Measurements from ENCODE around the gene TAF6L. TPM values are rescaled to one million over a fixed set of nuclear protein-coding genes. Genes with fewer than 3 reads are reported as not detected.
A peak's percentile ranks its signal among the peaks of the same experiment; 100 is the strongest.

TAF6L gene
- total and polyA plus RNA-seq, 2 donors (not counting 3 experiments of a cell fraction or from before 2014, with no cell fraction given): 28.9 to 33.3 TPM

GRCh38 chr11:62787005-62787759, 16.0 kb downstream of the TAF6L start, which contains the start of gene TMEM179B:
TMEM179B (plus strand) TSS chr11:62787402; CDS start chr11:62787432, 30 bp downstream.
- TSS peak; percentile 46 for BruUV-seq (replicated peaks)
- Histone ChIP-seq H3K4me3 (replicated peaks in 1 of 3; ENCODE audit: insufficient read depth in 1 of 3, low read depth in 1 of 3, low read length in 3 of 3) (peak within 1 kb of the TSS; percentile 1 to 95 (median 43)), H3K27me3 (ENCODE audit: control insufficient read depth in 2 of 2, insufficient read depth in 2 of 2, low read length in 2 of 2) (no peaks in the 10 kb centered on the region), H3K4me1 (ENCODE audit: control insufficient read depth, extremely low read depth, insufficient read depth, low read length) (peaks cover 14% of the 10 kb centered on the region), H3K4me2 (ENCODE audit: insufficient read depth, low read length) (peak within 1 kb of the TSS; percentile 68), H3K9ac (replicated peaks; ENCODE audit: extremely low read depth, insufficient read depth, low read length) (peak within 1 kb of the TSS; percentile 75), H3K36me3 (ENCODE audit: control insufficient read depth in 2 of 2, extremely low read depth in 1 of 2, insufficient read depth in 2 of 2, low read length in 2 of 2) (peaks cover 0 to 13% of the 10 kb centered on the region in 2 experiments), H3K9me3 (replicated peaks; ENCODE audit: control insufficient read depth, insufficient read depth, low read length) (no peaks in the 10 kb centered on the region), H3K9me1 (replicated peaks; ENCODE audit: control insufficient read depth, extremely low read depth, insufficient read depth, low read length) (no peaks in the 10 kb centered on the region), H2AFZ (ENCODE audit: low read depth, low read length) (peak within 1 kb of the TSS; percentile 61), H4K20me1 (replicated peaks; ENCODE audit: control insufficient read depth, extremely low read depth, insufficient read depth, low read length) (no peaks in the 10 kb centered on the region), H3K79me2 (ENCODE audit: control insufficient read depth, insufficient read depth, low read length) (peaks cover 27% of the 10 kb centered on the region), H3K27ac (ENCODE audit: insufficient read depth, low read depth, low read length) (peak within 1 kb of the TSS; percentile 32)
- intact Hi-C loops (cut with micrococcal nuclease) (loop anchor here (1.0 to 2.0 kb wide), 5 partner anchors 18 to 94 kb away; partner anchors contain the start of genes NXF1, POLR2G, STX5 and TEX54), dilution Hi-C loops (cut with MboI; ENCODE audit: extremely low pct_ligation_motif_present, low sequenced_read_pairs) (no loop called here)
- ChIA-PET POLR2A (interaction anchor here (0.9 to 2.8 kb wide), 7 partner anchors 12 to 94 kb away, joined by 3 to 33 read pairs (median 5); partner anchors contain the start of genes SLC3A2, STX5 and ZBTB3), CTCF (interaction anchor here (0.6 to 3.1 kb wide), 51 partner anchors 9 to 392 kb away, joined by 3 to 105 read pairs (median 6); partner anchors contain the start of genes C11orf98, CSKMT, HNRNPUL2 and POLR2G)
- DNase-seq (ENCODE audit: low read depth, low spot score) (peak; percentile 97), FAIRE-seq (peak; percentile 95)
- TF ChIP-seq MAX (IDR thresholded peaks at IDR 0.05; ENCODE audit: insufficient read depth, insufficient read length) (no peak), CTCF (IDR thresholded peaks at IDR 0.05; ENCODE audit: extremely low read depth in 1 of 2, insufficient read depth in 1 of 2, low read depth in 1 of 2, low read length in 2 of 2) (peak; percentile 62 to 83), POLR2A (IDR thresholded peaks at IDR 0.05; ENCODE audit: low read depth, low read length) (peak; percentile 97), POLR2AphosphoS5 (IDR thresholded peaks at IDR 0.05; ENCODE audit: insufficient read depth, low read depth, low read length) (peak; percentile 98), FOS (IDR thresholded peaks at IDR 0.05; ENCODE audit: borderline replicate concordance, insufficient read depth, low read length) (peak; percentile 60)
